HG02852 (cell line): ENCODE data around the gene ATP5ME.

Experiments used
- ATAC-seq: cut with Tn5 transposase; IDR thresholded peaks from one replicate; pipeline ENCODE4 v1.9.1; 2021; ENCODE audit warnings: mild to moderate bottlenecking, moderate library complexity; ENCODE audit not compliant: unreplicated experiment

The ATP5ME gene

GRCh38 chr4:684623-685327 lies 10.7 kb upstream of the ATP5ME start:
- no peak for ATAC-seq

GRCh38 chr4:683982-684622 lies 10.0 kb upstream of the ATP5ME start:
- no peak for ATAC-seq

GRCh38 chr4:683247-683897 lies 9.3 kb upstream of the ATP5ME start:
- no peak for ATAC-seq

- ATAC-seq = no peak
Measured at GRCh38 chr4:682490-683172, 8.6 kb upstream of the ATP5ME start.

- no peak for ATAC-seq
Measured at GRCh38 chr4:681736-682451, 7.8 kb upstream of the ATP5ME start.

- ATAC-seq = peak; percentile 33
Measured at GRCh38 chr4:680928-681645, 7.0 kb upstream of the ATP5ME start.

GRCh38 chr4:680551-680927 lies 6.5 kb upstream of the ATP5ME start:
- peak; percentile 14 for ATAC-seq

GRCh38 chr4:680091-680490 lies 6.0 kb upstream of the ATP5ME start:
- no peak for ATAC-seq

GRCh38 chr4:679629-680028 lies 5.6 kb upstream of the ATP5ME start:
- ATAC-seq = no peak

- no peak for ATAC-seq
Measured at GRCh38 chr4:679104-679481, 5.0 kb upstream of the ATP5ME start.

- ATAC-seq = no peak
Measured at GRCh38 chr4:678331-679103, 4.4 kb upstream of the ATP5ME start.

- ATAC-seq = no peak
Measured at GRCh38 chr4:677431-678293, 3.6 kb upstream of the ATP5ME start.

- ATAC-seq = no peak
Measured at GRCh38 chr4:676871-677235, 2.8 kb upstream of the ATP5ME start.

- no peak for ATAC-seq
Measured at GRCh38 chr4:675980-676870, 2.1 kb upstream of the ATP5ME start.

GRCh38 chr4:675036-675882 lies 1.2 kb upstream of the ATP5ME start:
- ATAC-seq = peak; percentile 2

- ATAC-seq = no peak
Measured at GRCh38 chr4:673349-674091, 556 bp downstream of the ATP5ME start.
